Transverse colon (tissue), 4 donors: ENCODE results near the gene GNAQ. TPM values are rescaled to one million over a fixed set of nuclear protein-coding genes. Genes with fewer than 3 reads are reported as not detected.

Source experiments
- DNase-seq: peaks from one replicate; pipeline ENCODE4 v3.0.0-alpha.2; 2019
- H3K27ac ChIP-seq, 4 donors: fragments of 200-600 bp; sonication (generic); 2 replicates each; pipeline ENCODE4 v1.5.1; 2016 to 2018; ENCODE audit warnings: inconsistent platforms in 4 of 4
- H3K27me3 ChIP-seq: fragments of 200-600 bp; sonication (generic); 2 replicates; pipeline ENCODE4 v1.5.1; 2017; ENCODE audit warnings: inconsistent platforms
- H3K36me3 ChIP-seq, 4 donors: fragments of 200-600 bp; sonication (generic); 2 replicates each; pipeline ENCODE4 v1.5.1; 2017 to 2019; ENCODE audit warnings: inconsistent platforms in 4 of 4
- H3K4me1 ChIP-seq, 4 donors: fragments of 200-600 bp; sonication (generic); 2 replicates each; pipeline ENCODE4 v1.5.1; 2017 to 2020; ENCODE audit warnings: inconsistent platforms in 4 of 4
- H3K4me3 ChIP-seq, 4 donors: fragments of 200-600 bp; sonication (generic); 1 replicate in 1 of 4; 2 replicates in 3 of 4; pipeline versions ENCODE4 v1.5.1 to v1.6.1; 2017 to 2019; ENCODE audit warnings: inconsistent platforms in 4 of 4
- H3K9me3 ChIP-seq, 2 donors: fragments of 200-600 bp; sonication (generic); 2 replicates each; pipeline ENCODE4 v1.5.1; 2017 to 2019; ENCODE audit warnings: inconsistent platforms in 2 of 2
- CTCF ChIP-seq, 5 experiments: fragments of 200-600 bp in 3 of 5; fragments of 450-650 bp in 2 of 5; sonication (generic) in 3 of 5; IDR thresholded peaks; 1 replicate in 2 of 5; 2 replicates in 3 of 5; pipeline ENCODE4 v1.5.1; 2016 to 2017; ENCODE audit warnings: antibody characterized with exemption in 5 of 5, inconsistent platforms in 3 of 5, mild to moderate bottlenecking in 2 of 5, moderate library complexity in 1 of 5
- EP300 ChIP-seq: sonication (generic); formaldehyde crosslinking; IDR thresholded peaks from one replicate; pipeline ENCODE4 v1.6.1; 2017; ENCODE audit warnings: antibody characterized with exemption, low read depth
- POLR2A ChIP-seq: fragments of 450-650 bp; IDR thresholded peaks from one replicate; pipeline ENCODE4 v1.6.1; 2016; ENCODE audit warnings: antibody characterized with exemption, mild to moderate bottlenecking, moderate library complexity
- POLR2AphosphoS5 ChIP-seq, 3 donors: sonication (generic); formaldehyde crosslinking; IDR thresholded peaks; one replicate each; pipeline ENCODE4 v1.6.1; 2016; ENCODE audit warnings: antibody characterized with exemption in 3 of 3
- WGBS, 2 donors: methylation state at CpG; one replicate each; pipeline ENCODE4 v1.1.5; 2018; ENCODE audit warnings: low coverage in 1 of 2; 5-methylcytosine and 5-hydroxymethylcytosine counted together
- in situ Hi-C, 4 donors: fragments of 200-750 bp; cut with MboI; loops; one replicate each; pipeline versions ENCODE4 v1.15.0 to v1.15.1; 2017; ENCODE audit warnings: low sequenced_read_pairs in 3 of 4, low pct_ligation_motif_present in 1 of 4, low pct_unique_long_range_greater_than_20kb in 1 of 4
- intact Hi-C: fragments of 100-400 bp; cut with DNase I; formaldehyde crosslinking; loops from one replicate; pipeline ENCODE4 v1.15.1; 2023; ENCODE audit warnings: low total_unique reads
- total RNA-seq, 4 donors: library from RNA; depleted of rRNA; stranded (reverse); fragments of >200 nt; gene quantifications; one replicate each; pipeline ENCODE4 v1.1.0, GENCODE V29; 2016

Gene GNAQ
- total RNA-seq, 4 donors from 2014 or later: 36.3 to 54.9 (median 47.1) TPM

- no peak overlapping the region for H3K4me3 ChIP-seq
- no peaks in the 10 kb centered on the region for H3K27me3 ChIP-seq
- in situ Hi-C loops (no loop called here), intact Hi-C loops (no loop called here)
- WGBS, 2 donors: 26 to 41% methylated on average over 4 of the region's 4 CpGs
- peaks cover 40 to 60% (median 52%) of the 10 kb centered on the region in 4 donors for H3K4me1 ChIP-seq
- H3K36me3 ChIP-seq: no peaks in the 10 kb centered on the region
- H3K9me3 ChIP-seq: no peaks in the 10 kb centered on the region
- peak overlapping the region; percentile 70 to 82 (median 74) for H3K27ac ChIP-seq
- TF ChIP-seq POLR2A (no peak), POLR2AphosphoS5 (IDR thresholded peaks at IDR 0.05) (peak in 2 of 3 donors; percentile 14 to 21), CTCF (IDR thresholded peaks at IDR 0.05) (peak; percentile 33 to 64 (median 48))
- DNase-seq: peak; percentile 66
These were observed 54.4 kb downstream of the GNAQ start for GRCh38 chr9:77977210-77977611.

DNA sequence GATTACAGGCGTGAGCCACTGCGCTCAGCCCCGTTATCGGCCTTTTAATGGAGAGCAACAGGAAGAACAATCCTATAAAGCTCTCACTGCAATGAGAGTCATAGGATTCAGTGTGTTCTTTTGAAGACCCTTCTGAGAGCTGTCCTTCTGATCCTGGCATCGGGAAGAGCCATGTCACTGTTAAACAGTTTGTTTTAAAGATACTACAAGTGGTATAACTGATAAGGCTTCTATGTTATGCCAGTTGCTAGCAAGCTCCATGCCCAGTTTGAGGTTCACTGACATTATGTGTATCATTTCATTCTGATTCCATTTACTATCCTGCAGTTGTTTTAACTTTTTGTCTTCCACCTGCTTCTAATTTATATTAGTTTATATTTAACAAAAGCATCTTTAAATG lies 55.8 kb downstream of the GNAQ start:
- H3K4me3 ChIP-seq: no peak overlapping the region
- no peaks in the 10 kb centered on the region for H3K36me3 ChIP-seq
- H3K27ac ChIP-seq: no peak overlapping the region
- 93 to 95% methylated on average over 3 to 5 of the region's 5 CpGs for WGBS, 2 donors
- H3K9me3 ChIP-seq: no peaks in the 10 kb centered on the region
- TF ChIP-seq POLR2AphosphoS5 (IDR thresholded peaks at IDR 0.05) (no peak), POLR2A (no peak), EP300 (no peak), CTCF (IDR thresholded peaks at IDR 0.05) (no peak)
- H3K4me1 ChIP-seq: peaks cover 31 to 46% (median 38%) of the 10 kb centered on the region in 4 donors
- in situ Hi-C loops (no loop called here), intact Hi-C loops (no loop called here)
- DNase-seq: no peak
- H3K27me3 ChIP-seq: no peaks in the 10 kb centered on the region

- no peaks in the 10 kb centered on the region for H3K9me3 ChIP-seq
- peaks cover 26 to 38% (median 32%) of the 10 kb centered on the region in 4 donors for H3K4me1 ChIP-seq
- H3K27ac ChIP-seq: no peak overlapping the region
- H3K27me3 ChIP-seq: no peaks in the 10 kb centered on the region
- intact Hi-C loops (no loop called here), in situ Hi-C loops (no loop called here)
- WGBS, 2 donors: 69 to 73% methylated on average over 2 of the region's 2 CpGs
- no peak for DNase-seq
- no peaks in the 10 kb centered on the region for H3K36me3 ChIP-seq
- TF ChIP-seq EP300: no peak
- TF ChIP-seq CTCF (IDR thresholded peaks at IDR 0.05): no peak
- no peak for TF ChIP-seq POLR2A
- no peak for TF ChIP-seq POLR2AphosphoS5 (IDR thresholded peaks at IDR 0.05)
- H3K4me3 ChIP-seq: no peak overlapping the region
These were observed 56.6 kb downstream of the GNAQ start for GRCh38 chr9:77975036-77975435.

- no peak overlapping the region for H3K4me3 ChIP-seq
- H3K27ac ChIP-seq: no peak overlapping the region
- no peaks in the 10 kb centered on the region for H3K27me3 ChIP-seq
- TF ChIP-seq POLR2A: no peak
- TF ChIP-seq POLR2AphosphoS5 (IDR thresholded peaks at IDR 0.05): no peak
- no peak for TF ChIP-seq CTCF (IDR thresholded peaks at IDR 0.05)
- DNase-seq: no peak
- 59% methylated on average over 2 of the region's 2 CpGs; no CpG with 5 or more reads in 1 of the 2 donors for WGBS, 2 donors
- H3K36me3 ChIP-seq: no peaks in the 10 kb centered on the region
- intact Hi-C loops (no loop called here), in situ Hi-C loops (no loop called here)
- H3K4me1 ChIP-seq: peaks cover 20 to 33% (median 27%) of the 10 kb centered on the region in 4 donors
- no peaks in the 10 kb centered on the region for H3K9me3 ChIP-seq
These were observed 57.2 kb downstream of the GNAQ start for GRCh38 chr9:77974434-77974833.
